Type B pancreatic cell (in vitro differentiated cells): ENCODE data around the gene HOXD4. TPM values are rescaled to one million over a fixed set of nuclear protein-coding genes. Genes with fewer than 3 reads are reported as not detected.

Experiments
- DNase-seq: peaks from one replicate; pipeline ENCODE4 v3.0.0; 2021; ENCODE audit warnings: mixed read lengths; ENCODE audit not compliant: unreplicated experiment; ENCODE audit errors: extremely low spot score
- H3K27ac Mint-ChIP-seq: 2 replicates; pipeline ENCODE4 v1.8.0; 2021; ENCODE audit warnings: mild to moderate bottlenecking, mixed read lengths
- H3K27me3 Mint-ChIP-seq: 2 replicates; pipeline ENCODE4 v1.8.0; 2021; ENCODE audit warnings: mixed read lengths
- H3K36me3 Mint-ChIP-seq: 2 replicates; pipeline ENCODE4 v1.8.0; 2021; ENCODE audit warnings: mixed read lengths
- H3K4me1 Mint-ChIP-seq: one replicate; pipeline ENCODE4 v1.8.0; 2021; ENCODE audit warnings: mixed read lengths; ENCODE audit not compliant: unreplicated experiment
- H3K4me3 Mint-ChIP-seq: 2 replicates; pipeline ENCODE4 v1.8.0; 2021; ENCODE audit warnings: mild to moderate bottlenecking, mixed read lengths
- H3K9me3 Mint-ChIP-seq: 2 replicates; pipeline ENCODE4 v1.8.0; 2021; ENCODE audit warnings: mixed read lengths
- total RNA-seq: library from RNA; stranded (reverse); gene quantifications from 2 replicates; pipeline ENCODE4 v1.2.1, GENCODE V29; 2021; ENCODE audit warnings: low replicate concordance
- TF ChIP-seq, protein P1 (sequence below): fragments of 200-600 bp; sonication (generic); conservative IDR thresholded peaks from 2 replicates; pipeline ENCODE4 v1.5.0; 2021; ENCODE audit warnings: antibody characterized with exemption, mild to moderate bottlenecking

The HOXD4 gene
- total RNA-seq, 1 donor from 2014 or later, result 37.0 TPM

DNA sequence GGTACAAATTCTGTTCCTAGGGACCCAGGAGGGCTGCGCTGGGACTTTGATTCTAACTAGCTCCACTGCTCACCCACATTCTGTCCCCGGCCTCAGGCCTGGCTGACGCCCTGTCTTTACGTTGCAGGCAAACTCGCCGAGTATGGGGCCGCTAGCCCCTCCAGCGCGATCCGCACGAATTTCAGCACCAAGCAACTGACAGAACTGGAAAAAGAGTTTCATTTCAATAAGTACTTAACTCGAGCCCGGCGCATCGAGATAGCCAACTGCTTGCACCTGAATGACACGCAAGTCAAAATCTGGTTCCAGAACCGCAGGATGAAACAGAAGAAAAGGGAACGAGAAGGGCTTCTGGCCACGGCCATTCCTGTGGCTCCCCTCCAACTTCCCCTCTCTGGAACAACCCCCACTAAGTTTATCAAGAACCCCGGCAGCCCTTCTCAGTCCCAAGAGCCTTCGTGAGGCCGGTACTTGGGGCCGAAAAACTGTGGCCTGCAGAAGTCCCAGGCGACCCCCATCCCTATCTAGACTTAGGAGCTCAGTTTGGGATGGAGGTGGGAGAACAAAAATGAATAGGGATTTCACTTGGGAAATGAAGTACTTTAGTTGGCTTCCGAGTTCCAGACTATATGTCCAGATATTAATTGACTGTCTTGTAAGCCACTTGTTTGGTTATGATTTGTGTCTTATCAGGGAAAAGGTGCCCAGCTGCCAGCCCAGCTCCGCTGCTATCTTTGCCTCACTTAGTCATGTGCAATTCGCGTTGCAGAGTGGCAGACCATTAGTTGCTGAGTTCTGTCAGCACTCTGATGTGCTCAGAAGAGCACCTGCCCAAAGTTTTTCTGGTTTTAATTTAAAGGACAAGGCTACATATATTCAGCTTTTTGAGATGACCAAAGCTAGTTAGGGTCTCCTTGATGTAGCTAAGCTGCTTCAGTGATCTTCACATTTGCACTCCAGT lies 38.6 kb downstream of the HOXD4 start:
- TF ChIP-seq, protein P1, sequence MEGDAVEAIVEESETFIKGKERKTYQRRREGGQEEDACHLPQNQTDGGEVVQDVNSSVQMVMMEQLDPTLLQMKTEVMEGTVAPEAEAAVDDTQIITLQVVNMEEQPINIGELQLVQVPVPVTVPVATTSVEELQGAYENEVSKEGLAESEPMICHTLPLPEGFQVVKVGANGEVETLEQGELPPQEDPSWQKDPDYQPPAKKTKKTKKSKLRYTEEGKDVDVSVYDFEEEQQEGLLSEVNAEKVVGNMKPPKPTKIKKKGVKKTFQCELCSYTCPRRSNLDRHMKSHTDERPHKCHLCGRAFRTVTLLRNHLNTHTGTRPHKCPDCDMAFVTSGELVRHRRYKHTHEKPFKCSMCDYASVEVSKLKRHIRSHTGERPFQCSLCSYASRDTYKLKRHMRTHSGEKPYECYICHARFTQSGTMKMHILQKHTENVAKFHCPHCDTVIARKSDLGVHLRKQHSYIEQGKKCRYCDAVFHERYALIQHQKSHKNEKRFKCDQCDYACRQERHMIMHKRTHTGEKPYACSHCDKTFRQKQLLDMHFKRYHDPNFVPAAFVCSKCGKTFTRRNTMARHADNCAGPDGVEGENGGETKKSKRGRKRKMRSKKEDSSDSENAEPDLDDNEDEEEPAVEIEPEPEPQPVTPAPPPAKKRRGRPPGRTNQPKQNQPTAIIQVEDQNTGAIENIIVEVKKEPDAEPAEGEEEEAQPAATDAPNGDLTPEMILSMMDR, result no peak
- H3K9me3 Mint-ChIP-seq, result no peaks in the 10 kb centered on the region
- no peak overlapping the region for H3K27ac Mint-ChIP-seq
- H3K4me3 Mint-ChIP-seq, result peak overlapping the region; percentile 87
- H3K36me3 Mint-ChIP-seq, result no peaks in the 10 kb centered on the region
- no peak for DNase-seq
- peaks cover 87% of the 10 kb centered on the region for H3K27me3 Mint-ChIP-seq
- peaks cover 10% of the 10 kb centered on the region for H3K4me1 Mint-ChIP-seq

DNA sequence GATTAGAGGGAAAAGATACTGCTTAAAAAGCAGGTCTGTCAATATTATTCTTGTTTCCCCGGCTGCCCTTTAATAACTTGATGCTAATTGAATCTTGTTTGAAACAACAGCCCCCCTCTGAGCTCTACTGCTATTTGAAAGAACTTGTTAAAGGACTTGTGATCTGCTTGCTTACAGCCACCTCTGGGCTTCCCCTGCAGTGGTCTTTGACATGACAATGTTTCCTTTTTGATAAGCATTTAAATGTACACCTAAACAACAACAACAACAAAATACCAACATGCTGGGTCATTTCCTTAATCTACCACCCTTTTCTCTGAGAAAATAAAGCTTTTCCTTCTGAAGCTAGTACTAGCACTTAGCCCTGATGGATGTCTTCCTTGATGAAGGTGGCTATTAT lies 41.0 kb downstream of the HOXD4 start:
- TF ChIP-seq, protein P1, result no peak
- Mint-ChIP-seq H3K27ac (no peak overlapping the region), H3K27me3 (peaks cover 83% of the 10 kb centered on the region), H3K36me3 (no peaks in the 10 kb centered on the region), H3K4me1 (peaks cover 8% of the 10 kb centered on the region), H3K4me3 (no peak overlapping the region), H3K9me3 (no peaks in the 10 kb centered on the region)
- no peak for DNase-seq

DNA sequence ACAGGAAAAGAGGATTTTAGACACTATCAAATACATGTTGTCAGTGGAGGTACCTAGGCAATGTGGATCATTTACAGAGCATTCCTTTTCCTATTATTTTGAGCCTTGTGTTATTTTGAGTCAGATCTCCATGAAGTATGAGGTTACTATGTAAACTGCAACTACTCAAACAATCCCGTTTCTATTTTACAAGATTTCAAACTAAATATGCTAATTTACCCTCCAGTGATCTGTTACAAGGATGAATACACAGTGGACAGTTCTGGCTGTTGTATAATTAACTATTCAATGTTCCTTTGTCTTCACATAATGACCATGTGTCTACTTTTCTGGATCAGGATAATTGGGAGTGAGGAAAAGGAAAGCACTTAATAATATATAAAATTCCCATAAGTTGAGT lies 41.7 kb downstream of the HOXD4 start:
- H3K36me3 Mint-ChIP-seq, result no peaks in the 10 kb centered on the region
- TF ChIP-seq, protein P1, result no peak
- H3K4me1 Mint-ChIP-seq, result peaks cover under 1% of the 10 kb centered on the region
- DNase-seq, result no peak
- no peak overlapping the region for H3K27ac Mint-ChIP-seq
- peaks cover 83% of the 10 kb centered on the region for H3K27me3 Mint-ChIP-seq
- H3K9me3 Mint-ChIP-seq, result no peaks in the 10 kb centered on the region
- H3K4me3 Mint-ChIP-seq, result no peak overlapping the region

DNA sequence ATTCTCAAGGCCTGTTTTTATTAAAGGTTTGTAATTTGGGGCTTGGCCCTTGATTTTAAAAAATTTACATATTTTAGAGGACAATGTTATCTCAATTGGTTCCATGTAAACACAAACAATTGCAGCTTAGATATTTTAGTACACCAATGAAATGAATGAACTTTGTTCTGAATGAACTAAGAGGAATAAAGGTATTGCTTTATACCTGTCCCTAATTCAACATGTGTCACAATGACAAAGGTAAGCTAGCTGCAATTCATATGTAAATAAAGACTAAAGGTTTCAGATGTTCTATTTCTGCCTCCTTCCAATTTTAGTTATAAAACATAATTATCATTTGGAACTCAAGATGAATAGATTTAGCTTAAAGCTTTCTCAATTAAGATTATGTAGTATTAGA lies 48.6 kb downstream of the HOXD4 start:
- TF ChIP-seq, protein P1, result no peak
- no peak overlapping the region for H3K4me3 Mint-ChIP-seq
- no peaks in the 10 kb centered on the region for H3K36me3 Mint-ChIP-seq
- H3K4me1 Mint-ChIP-seq, result no peaks in the 10 kb centered on the region
- peaks cover 51% of the 10 kb centered on the region for H3K27me3 Mint-ChIP-seq
- no peak overlapping the region for H3K27ac Mint-ChIP-seq
- no peaks in the 10 kb centered on the region for H3K9me3 Mint-ChIP-seq
- no peak for DNase-seq

DNA sequence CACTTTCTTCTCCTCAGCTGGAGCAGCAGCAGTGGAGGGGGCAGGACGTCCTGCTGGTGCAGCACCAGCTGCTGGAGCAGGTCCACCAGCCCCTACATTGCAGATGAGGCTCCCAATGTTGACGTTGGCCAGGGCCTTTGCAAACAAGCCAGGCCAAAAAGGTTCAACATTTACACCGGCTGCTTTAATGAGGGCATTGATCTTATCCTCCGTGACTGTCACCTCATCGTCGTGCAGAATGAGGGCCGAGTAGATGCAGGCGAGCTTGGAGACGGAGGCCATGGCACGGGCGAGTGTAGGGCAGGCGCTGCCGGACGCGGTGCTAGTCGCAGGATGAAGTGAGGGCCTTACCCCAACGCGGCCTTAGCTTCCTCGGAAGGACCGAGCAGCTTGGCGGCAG lies 49.6 kb downstream of the HOXD4 start:
- peaks cover 46% of the 10 kb centered on the region for H3K27me3 Mint-ChIP-seq
- no peak overlapping the region for H3K4me3 Mint-ChIP-seq
- no peaks in the 10 kb centered on the region for H3K4me1 Mint-ChIP-seq

More for the DNA sequence above, 49.6 kb downstream of the HOXD4 start:
- TF ChIP-seq, protein P1, result no peak
- no peaks in the 10 kb centered on the region for H3K36me3 Mint-ChIP-seq
- DNase-seq, result no peak
- no peaks in the 10 kb centered on the region for H3K9me3 Mint-ChIP-seq
- H3K27ac Mint-ChIP-seq, result no peak overlapping the region
